HFF-Myc (cell line): ENCODE data around the gene MOGAT3.

ENCODE experiments used
- DNase-seq: peaks from one replicate; pipeline ENCODE4 v3.0.0-alpha.2; 2011; ENCODE audit warnings: low read depth; ENCODE audit errors: extremely low read depth
- H3K4me3 ChIP-seq: replicated peaks from 2 replicates; pipeline ENCODE4 v1.5.1; 2011; ENCODE audit warnings: low read depth, mild to moderate bottlenecking, control low read depth, low read length
- CTCF ChIP-seq: IDR thresholded peaks from 2 replicates; pipeline ENCODE4 v1.5.1; 2012; ENCODE audit warnings: mild to moderate bottlenecking, low read depth, low read length, control low read depth; ENCODE audit errors: missing control alignments

MOGAT3 gene

GRCh38 chr7:101241443-101242349 is 40.9 kb upstream of the MOGAT3 start:
- TF ChIP-seq CTCF, result no peak
- H3K4me3 ChIP-seq, result no peak overlapping the region

DNA sequence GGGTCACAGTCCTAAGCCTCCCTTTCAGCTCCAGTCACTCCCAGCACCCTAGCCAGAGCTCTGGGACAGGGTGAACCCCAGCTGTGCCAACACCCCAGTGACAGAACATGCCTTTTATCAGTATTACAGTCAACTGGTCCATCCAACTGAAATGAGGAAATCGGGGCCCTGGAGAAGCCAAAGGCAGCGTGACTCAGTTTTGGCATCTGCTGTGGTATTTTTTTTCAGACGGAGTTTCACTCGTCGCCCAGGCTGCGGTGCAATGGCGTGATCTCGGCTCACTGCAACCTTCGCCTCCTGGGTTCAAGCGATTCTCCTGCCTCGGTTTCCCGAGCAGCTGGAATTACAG is 40.2 kb upstream of the MOGAT3 start:
- no peak for DNase-seq

More at GRCh38 chr7:101241443-101242349, 40.9 kb upstream of the MOGAT3 start:
- DNase-seq, result no peak

GRCh38 chr7:101240226-101241014 is 39.6 kb upstream of the MOGAT3 start:
- no peak for TF ChIP-seq CTCF
- no peak for DNase-seq
- no peak overlapping the region for H3K4me3 ChIP-seq

More for the DNA sequence above, 40.2 kb upstream of the MOGAT3 start:
- no peak overlapping the region for H3K4me3 ChIP-seq
- TF ChIP-seq CTCF, result no peak

- no peak overlapping the region for H3K4me3 ChIP-seq
- no peak for TF ChIP-seq CTCF
- DNase-seq, result no peak
Measured at GRCh38 chr7:101239951-101240220, 39.0 kb upstream of the MOGAT3 start.

GRCh38 chr7:101239191-101239950 is 38.5 kb upstream of the MOGAT3 start:
- no peak for TF ChIP-seq CTCF
- H3K4me3 ChIP-seq, result no peak overlapping the region
- DNase-seq, result no peak

DNA sequence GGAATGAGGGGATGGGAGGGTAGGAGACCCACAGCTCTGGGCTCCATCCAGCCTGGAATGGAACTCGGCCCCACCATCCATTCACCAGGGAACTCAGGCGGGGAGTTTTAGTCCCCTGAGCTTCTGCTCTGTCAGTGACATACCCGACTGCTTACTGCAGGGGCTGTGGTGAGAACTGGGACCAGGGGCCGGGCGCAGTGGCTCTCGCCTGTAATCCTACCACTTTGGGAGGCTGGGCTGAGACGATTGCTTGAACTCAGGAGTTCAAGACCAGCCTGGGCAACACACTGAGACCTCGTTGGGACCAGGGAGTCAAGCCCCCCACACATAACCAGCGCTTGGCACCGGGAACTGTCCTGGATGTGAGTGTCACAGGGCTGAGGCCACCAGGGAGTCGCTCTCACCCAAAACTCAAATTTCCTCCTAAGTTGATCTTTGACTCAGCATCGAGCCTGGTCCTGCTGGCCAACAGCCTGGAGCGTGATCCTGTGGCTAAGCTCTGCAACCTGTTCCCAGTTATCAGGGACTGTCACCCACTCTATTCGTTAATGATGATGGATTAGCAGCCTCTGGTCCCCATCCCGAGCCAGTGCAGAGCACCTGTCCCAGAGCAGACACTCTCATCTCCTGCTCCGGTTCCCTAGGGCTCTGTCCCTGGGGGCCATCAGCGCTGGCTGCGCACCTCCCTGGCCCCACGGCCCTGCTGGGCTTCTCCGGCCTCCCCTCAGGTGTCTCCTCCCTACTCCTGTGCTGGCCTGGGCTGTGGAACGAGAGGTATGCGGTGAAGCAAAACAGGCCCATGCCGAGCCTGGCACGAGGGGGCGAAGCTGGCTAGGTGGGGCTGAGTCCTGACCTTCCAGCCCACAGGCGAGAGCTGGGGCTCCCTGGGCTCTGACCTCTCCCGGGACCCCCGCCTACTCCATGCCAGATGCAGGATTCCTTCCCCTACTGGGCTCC is 37.7 kb upstream of the MOGAT3 start:
- no peak for DNase-seq
- TF ChIP-seq CTCF, result no peak
- H3K4me3 ChIP-seq, result no peak overlapping the region
